ENCODE data around the gene ATXN7. TPM values are rescaled to one million over a fixed set of nuclear protein-coding genes. Genes with fewer than 3 reads are reported as not detected.

ATXN7 gene
- polyA plus RNA-seq, 1 experiment, result 10.7 TPM

DNA sequence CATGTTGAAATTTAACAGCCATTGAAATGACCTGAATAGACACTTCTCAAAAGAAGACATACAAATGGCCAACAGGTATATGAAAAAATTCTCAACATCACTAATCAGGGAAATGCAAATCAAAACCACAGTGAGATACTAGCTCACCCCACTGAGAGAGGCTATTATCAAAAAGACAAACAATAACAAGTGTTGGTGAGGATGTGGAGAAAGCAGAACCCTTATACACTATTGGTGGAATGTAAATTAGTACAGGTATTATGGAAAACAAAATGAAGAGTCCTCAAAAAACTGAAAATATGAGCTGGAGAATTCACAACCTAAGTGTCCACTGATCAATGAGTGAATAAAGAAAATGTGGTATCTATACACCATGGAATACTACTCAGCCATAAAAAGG lies 21.5 kb upstream of the ATXN7 start:
- ChIA-PET CTCF (interaction anchor here (0.7 kb wide), 1 partner anchor 24 kb away, joined by 3 read pairs; no protein-coding TSS in a partner anchor), POLR2A (no interaction called here)
- TF ChIP-seq, protein P1, sequence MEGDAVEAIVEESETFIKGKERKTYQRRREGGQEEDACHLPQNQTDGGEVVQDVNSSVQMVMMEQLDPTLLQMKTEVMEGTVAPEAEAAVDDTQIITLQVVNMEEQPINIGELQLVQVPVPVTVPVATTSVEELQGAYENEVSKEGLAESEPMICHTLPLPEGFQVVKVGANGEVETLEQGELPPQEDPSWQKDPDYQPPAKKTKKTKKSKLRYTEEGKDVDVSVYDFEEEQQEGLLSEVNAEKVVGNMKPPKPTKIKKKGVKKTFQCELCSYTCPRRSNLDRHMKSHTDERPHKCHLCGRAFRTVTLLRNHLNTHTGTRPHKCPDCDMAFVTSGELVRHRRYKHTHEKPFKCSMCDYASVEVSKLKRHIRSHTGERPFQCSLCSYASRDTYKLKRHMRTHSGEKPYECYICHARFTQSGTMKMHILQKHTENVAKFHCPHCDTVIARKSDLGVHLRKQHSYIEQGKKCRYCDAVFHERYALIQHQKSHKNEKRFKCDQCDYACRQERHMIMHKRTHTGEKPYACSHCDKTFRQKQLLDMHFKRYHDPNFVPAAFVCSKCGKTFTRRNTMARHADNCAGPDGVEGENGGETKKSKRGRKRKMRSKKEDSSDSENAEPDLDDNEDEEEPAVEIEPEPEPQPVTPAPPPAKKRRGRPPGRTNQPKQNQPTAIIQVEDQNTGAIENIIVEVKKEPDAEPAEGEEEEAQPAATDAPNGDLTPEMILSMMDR (IDR thresholded peaks at IDR 0.05; ENCODE audit: low read depth, low read length), result no peak
- H3K27me3 ChIP-seq (ENCODE audit: control insufficient read depth, insufficient read depth, low read length), result no peaks in the 10 kb centered on the region
- H3K4me3 ChIP-seq (ENCODE audit: low read depth, low read length), result no peak overlapping the region
- DNase-seq (ENCODE audit: low read depth, low spot score), result no peak
- no peak overlapping the region for H3K27ac ChIP-seq (ENCODE audit: low read depth, low read length)
- no peaks in the 10 kb centered on the region for H3K9me3 ChIP-seq (ENCODE audit: control insufficient read depth, insufficient read depth, low read length)

DNA sequence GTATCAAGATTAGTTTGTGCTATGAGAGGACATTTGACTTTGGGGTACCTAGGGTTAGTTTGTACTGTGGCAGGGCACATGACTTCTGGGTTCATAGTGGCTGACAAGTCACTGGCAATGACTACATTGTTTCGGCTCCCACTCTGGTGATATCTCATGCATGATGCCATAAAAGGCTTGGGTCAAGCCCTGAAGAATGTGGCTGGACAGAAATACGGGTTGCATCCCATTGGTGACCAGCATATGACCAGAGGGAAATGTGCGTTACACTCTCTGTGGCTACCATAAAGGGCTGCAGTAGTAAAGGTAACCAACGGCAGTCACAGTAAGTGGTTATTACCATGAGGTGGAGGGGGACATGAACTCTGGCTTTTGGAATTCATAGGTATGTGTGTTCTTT lies 18.5 kb upstream of the ATXN7 start:
- H3K27me3 ChIP-seq (ENCODE audit: control insufficient read depth, insufficient read depth, low read length), result no peaks in the 10 kb centered on the region
- no peaks in the 10 kb centered on the region for H3K9me3 ChIP-seq (ENCODE audit: control insufficient read depth, insufficient read depth, low read length)
- no peak for DNase-seq (ENCODE audit: low read depth, low spot score)
- H3K27ac ChIP-seq (ENCODE audit: low read depth, low read length), result no peak overlapping the region
- CTCF ChIA-PET, result interaction anchor here (1.0 to 1.2 kb wide), 2 partner anchors 27 to 496 kb away, joined by 3 read pairs; partner anchors contain the start of gene C3orf49
- TF ChIP-seq, protein P1 (IDR thresholded peaks at IDR 0.05; ENCODE audit: low read depth, low read length), result no peak
- POLR2A ChIA-PET, result no interaction called here
- H3K4me3 ChIP-seq (ENCODE audit: low read depth, low read length), result no peak overlapping the region

DNA sequence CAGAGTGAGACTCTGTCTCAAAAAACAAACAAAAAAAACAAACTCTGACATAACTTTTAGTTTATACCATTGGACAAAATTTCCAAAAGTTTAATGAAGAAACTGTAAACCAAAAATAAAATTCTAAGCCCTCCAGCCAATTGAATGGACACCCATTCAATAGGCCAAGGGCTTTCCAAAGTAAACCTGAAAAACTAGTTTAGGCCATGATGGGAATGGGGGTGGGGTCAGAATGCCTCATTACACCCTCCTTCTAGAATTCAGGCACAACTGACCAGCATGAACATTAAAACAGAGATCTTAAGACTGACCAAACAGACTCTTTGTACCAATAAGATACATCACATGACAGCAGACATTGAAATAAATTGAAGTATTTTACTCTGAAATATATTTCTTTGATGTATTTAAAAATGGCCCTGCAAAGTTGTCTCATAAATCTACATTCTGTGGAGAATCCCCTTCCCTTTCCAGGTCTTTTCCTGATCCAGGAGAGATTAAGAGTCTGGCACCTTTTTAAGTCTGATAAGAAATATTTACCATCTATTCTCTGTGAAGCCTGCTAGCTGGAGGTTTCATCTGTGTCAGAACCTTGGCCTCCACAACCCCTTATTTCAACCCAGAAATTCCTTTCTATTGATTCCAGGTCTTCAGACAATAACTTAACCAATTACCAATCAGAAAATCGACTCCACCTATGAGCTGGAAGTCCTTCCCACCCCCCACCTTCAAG lies 15.8 kb upstream of the ATXN7 start:
- DNase-seq (ENCODE audit: low read depth, low spot score), result no peak
- no peaks in the 10 kb centered on the region for H3K9me3 ChIP-seq (ENCODE audit: control insufficient read depth, insufficient read depth, low read length)
- ChIA-PET CTCF (interaction anchor here (0.6 to 0.7 kb wide), 2 partner anchors 49 to 499 kb away, joined by 3 read pairs; no protein-coding TSS in a partner anchor), POLR2A (no interaction called here)
- H3K27ac ChIP-seq (ENCODE audit: low read depth, low read length), result no peak overlapping the region
- H3K27me3 ChIP-seq (ENCODE audit: control insufficient read depth, insufficient read depth, low read length), result no peaks in the 10 kb centered on the region
- TF ChIP-seq, protein P1 (IDR thresholded peaks at IDR 0.05; ENCODE audit: low read depth, low read length), result no peak
- no peak overlapping the region for H3K4me3 ChIP-seq (ENCODE audit: low read depth, low read length)

DNA sequence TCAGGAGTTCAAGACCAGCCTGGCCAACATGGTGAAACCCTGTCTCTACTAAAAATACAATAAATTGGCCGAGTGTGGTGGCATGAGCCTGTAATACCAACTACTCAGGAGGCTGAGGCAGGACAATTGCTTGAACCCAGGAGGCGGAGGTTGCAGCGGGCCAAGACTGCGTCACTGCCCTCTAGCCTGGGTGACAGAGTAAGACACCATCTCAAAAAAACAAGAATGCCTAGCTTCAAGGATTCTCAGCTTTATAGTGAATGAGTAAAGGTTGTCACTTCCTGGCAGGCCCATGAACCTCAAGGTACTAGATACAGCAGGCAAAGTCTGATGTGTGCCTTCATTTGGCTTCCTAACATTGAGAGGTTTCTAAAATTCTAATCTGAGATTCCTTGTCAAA lies 14.5 kb upstream of the ATXN7 start:
- POLR2A ChIA-PET, result no interaction called here

DNA sequence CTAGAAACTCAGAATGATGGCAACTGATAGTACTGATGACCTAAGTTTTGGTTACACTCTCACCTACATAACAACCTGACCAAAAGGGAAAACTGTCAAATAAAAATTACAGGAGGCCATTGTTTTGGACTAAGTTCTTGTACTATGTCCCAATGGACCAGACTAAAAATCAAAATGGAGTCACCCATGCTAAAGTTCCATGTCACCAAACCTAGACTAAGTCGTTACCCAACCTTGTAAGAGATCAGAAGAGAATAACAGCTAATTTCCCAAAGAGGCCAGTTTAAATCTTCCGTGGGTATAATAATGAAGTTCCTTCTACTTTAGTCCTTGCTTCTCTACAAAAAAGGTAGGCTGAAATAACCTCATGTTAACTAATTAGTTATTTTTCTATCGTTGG lies 12.4 kb upstream of the ATXN7 start:
- no peaks in the 10 kb centered on the region for H3K27me3 ChIP-seq (ENCODE audit: control insufficient read depth, insufficient read depth, low read length)
- DNase-seq (ENCODE audit: low read depth, low spot score), result no peak
- ChIA-PET CTCF (interaction anchor here (1.3 to 1.5 kb wide), 2 partner anchors 33 to 502 kb away, joined by 3 to 5 read pairs; no protein-coding TSS in a partner anchor), POLR2A (no interaction called here)
- no peak overlapping the region for H3K27ac ChIP-seq (ENCODE audit: low read depth, low read length)
- no peaks in the 10 kb centered on the region for H3K9me3 ChIP-seq (ENCODE audit: control insufficient read depth, insufficient read depth, low read length)
- no peak overlapping the region for H3K4me3 ChIP-seq (ENCODE audit: low read depth, low read length)
- TF ChIP-seq, protein P1 (IDR thresholded peaks at IDR 0.05; ENCODE audit: low read depth, low read length), result no peak

More for the DNA sequence above, 14.5 kb upstream of the ATXN7 start:
- no peak for DNase-seq (ENCODE audit: low read depth, low spot score)
- TF ChIP-seq, protein P1 (IDR thresholded peaks at IDR 0.05; ENCODE audit: low read depth, low read length), result no peak
- Histone ChIP-seq H3K27me3 (ENCODE audit: control insufficient read depth, insufficient read depth, low read length) (no peaks in the 10 kb centered on the region), H3K27ac (ENCODE audit: low read depth, low read length) (no peak overlapping the region), H3K9me3 (ENCODE audit: control insufficient read depth, insufficient read depth, low read length) (no peaks in the 10 kb centered on the region), H3K4me3 (ENCODE audit: low read depth, low read length) (no peak overlapping the region)
- CTCF ChIA-PET, result no interaction called here

All from AG04450 (cell line).